NB4 (cell line): Measurements from ENCODE around the gene RO60.

Source experiments
- DNase-seq: peaks from one replicate; pipeline ENCODE4 v3.0.0; 2010; ENCODE audit warnings: low read depth
- H3K4me3 ChIP-seq: one replicate; pipeline ENCODE4 v1.5.1; 2011; ENCODE audit warnings: mild to moderate bottlenecking, low read depth, low read length, moderate library complexity
- CTCF ChIP-seq: IDR thresholded peaks from one replicate; pipeline ENCODE4 v1.5.1; 2012; ENCODE audit warnings: low read depth, low read length
- MYC ChIP-seq: IDR thresholded peaks from 2 replicates; pipeline ENCODE4 v1.6.1; 2011; ENCODE audit warnings: low read depth, low read length
- POLR2A ChIP-seq: IDR thresholded peaks from 2 replicates; pipeline ENCODE4 v1.6.1; 2011; ENCODE audit warnings: mild to moderate bottlenecking; ENCODE audit not compliant: insufficient read length; ENCODE audit errors: extremely low read depth
- TF ChIP-seq, protein P1 (sequence below): IDR thresholded peaks from 2 replicates; pipeline ENCODE4 v1.6.1; 2011; ENCODE audit warnings: low read depth, low read length

RO60 gene

GRCh38 chr1:193104907-193105820 is 45.8 kb downstream of the RO60 start, which contains the start of gene GLRX2:
TSS of gene GLRX2 (minus strand) at chr1:193105414. CDS start at chr1:193105382, 32 bp downstream.
- DNase-seq, result peak; percentile 89
- H3K4me3 ChIP-seq, result peak within 1 kb of the TSS; percentile 91
- TF ChIP-seq MYC (peak; percentile 77), CTCF (no peak), POLR2A (peak; percentile 87)
- TF ChIP-seq, protein P1, sequence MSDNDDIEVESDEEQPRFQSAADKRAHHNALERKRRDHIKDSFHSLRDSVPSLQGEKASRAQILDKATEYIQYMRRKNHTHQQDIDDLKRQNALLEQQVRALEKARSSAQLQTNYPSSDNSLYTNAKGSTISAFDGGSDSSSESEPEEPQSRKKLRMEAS, result peak; percentile 78

GRCh38 chr1:193105821-193106177 is 46.4 kb downstream of the RO60 start:
- DNase-seq, result no peak

GRCh38 chr1:193108471-193108870 is 49.1 kb downstream of the RO60 start:
- no peak for TF ChIP-seq CTCF
- TF ChIP-seq, protein P1, result no peak
- no peak for TF ChIP-seq MYC
- no peak for TF ChIP-seq POLR2A
- DNase-seq, result no peak
- no peak overlapping the region for H3K4me3 ChIP-seq

More at GRCh38 chr1:193105821-193106177, 46.4 kb downstream of the RO60 start:
- peak overlapping the region; percentile 73 for H3K4me3 ChIP-seq
- TF ChIP-seq, protein P1, result no peak
- no peak for TF ChIP-seq MYC
- TF ChIP-seq CTCF, result no peak
- TF ChIP-seq POLR2A, result no peak
